ENCODE results near the gene CFAP100. TPM values are rescaled to one million over a fixed set of nuclear protein-coding genes. Genes with fewer than 3 reads are reported as not detected.

The CFAP100 gene
- total RNA-seq, 1 experiment from 2014 or later: not detected

DNA sequence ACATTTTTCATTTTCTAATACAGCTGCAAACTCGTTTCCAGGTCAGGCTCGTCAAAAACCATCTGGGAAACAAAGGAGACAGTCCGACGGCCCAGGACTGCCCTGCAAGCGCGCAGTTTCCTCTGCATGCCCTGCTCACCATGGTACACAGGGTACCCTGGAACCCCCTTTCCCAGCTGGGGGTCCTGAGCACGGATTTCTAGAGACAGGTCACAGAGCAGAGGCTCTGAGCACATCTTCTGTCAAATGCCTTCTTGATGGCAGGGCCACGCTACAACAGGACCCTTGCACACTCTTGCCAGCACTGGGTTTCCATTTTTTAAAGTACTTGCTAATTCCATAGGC is 72.9 kb downstream of the CFAP100 start:
- H3K4me3 ChIP-seq: no peak overlapping the region
- H3K27me3 ChIP-seq: no peaks in the 10 kb centered on the region
- H3K36me3 ChIP-seq: peaks cover 60% of the 10 kb centered on the region
- no peak for DNase-seq
- H3K4me1 ChIP-seq: peaks cover 13% of the 10 kb centered on the region
- H3K27ac ChIP-seq: no peak overlapping the region
- H3K9me3 ChIP-seq (replicated peaks): no peaks in the 10 kb centered on the region

DNA sequence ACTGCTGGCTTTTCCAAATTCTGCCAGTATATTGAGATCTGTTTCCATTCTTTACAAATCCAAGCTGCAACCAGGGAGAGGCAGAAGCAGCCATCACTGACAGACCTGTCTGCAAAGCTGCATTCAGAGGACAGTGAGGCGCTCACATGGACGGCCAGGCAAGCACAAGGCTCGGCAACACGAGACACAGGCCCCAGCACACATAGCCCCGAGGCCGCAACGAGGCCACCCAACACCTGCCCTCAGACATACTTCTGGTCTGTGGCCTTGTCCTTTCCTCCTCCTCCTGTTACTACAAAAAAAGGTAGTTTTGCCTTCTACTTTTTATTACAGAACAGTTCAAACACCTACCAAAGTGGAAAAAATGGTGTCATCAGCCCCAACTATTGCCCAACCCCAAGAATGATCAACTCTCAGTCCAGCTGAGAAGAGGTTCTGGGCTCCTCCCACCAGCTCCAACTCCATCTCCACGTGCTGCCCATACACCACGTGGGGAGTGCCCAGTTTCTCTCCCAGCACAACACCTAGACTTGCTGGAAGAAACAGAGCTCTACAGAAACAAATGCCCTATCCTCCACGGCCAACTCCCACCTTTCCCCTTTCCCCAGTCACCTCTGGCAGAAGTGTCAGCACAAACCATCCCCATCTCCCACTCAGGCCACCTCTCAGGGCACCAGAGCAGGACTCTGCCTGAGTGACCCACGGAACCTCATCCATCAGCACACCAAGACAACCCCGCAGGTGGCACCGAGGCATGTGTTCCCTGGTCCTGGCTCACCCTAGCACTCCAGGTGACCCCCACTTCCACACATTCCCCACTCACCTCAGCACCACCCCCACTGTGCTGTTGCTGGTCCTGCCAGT is 73.6 kb downstream of the CFAP100 start:
- Histone ChIP-seq H3K4me3 (no peak overlapping the region), H3K27ac (no peak overlapping the region), H3K9me3 (replicated peaks) (no peaks in the 10 kb centered on the region), H3K27me3 (no peaks in the 10 kb centered on the region), H3K4me1 (peaks cover 17% of the 10 kb centered on the region), H3K36me3 (peaks cover 58% of the 10 kb centered on the region)
- no peak for DNase-seq

DNA sequence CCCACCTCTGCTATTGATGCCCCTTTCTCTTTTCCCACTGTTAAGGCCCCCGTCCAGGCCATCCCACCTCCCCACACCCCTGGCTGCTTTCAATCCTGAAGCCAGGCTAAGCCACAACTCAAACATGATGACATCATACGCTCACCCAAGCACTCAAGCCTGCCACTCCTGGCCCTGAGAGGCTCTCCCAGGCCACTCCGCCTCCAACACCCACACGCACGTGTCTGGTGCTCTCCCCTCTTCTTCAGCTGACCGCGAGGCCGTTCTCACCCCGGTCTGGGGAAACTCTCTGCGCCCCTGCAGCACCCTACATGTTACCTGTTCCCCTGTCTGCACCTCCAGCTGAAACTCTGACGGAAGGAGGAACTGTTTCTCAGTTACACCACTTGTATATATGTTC is 74.8 kb downstream of the CFAP100 start:
- Histone ChIP-seq H3K36me3 (peaks cover 50% of the 10 kb centered on the region), H3K9me3 (replicated peaks) (no peaks in the 10 kb centered on the region)

DNA sequence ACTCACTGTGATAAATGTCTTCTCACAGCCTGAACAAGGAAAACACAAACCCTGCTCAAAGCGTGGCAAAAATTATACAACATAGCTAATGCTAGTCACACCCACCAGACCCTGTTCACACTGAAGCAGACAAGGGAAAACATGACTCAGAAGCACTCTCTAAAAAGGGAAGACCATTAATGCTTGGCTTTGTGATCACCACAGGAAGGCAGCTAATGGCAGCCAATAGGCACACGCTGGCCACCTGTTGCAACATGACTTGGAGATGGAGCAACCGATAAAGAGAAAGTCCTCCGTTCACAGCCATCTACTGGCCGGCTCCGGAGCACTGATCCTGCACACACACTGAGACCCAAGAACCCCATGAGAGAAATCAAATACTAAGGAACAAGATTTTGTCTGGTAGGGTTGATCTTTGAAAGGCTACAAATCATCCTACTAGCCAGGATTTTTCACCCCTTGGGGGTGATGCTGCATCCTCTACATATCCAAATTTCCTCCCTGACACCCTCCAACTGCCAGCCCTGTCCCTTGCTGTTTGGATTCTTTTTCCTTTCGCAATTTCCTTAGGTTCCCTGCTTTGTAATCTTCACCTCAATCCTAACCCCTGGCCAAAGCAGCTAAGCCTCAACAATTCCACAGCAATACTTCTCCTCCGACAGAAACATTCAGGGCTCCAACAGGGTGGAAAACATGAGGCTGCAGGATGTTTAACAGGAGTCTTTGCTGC is 77.7 kb downstream of the CFAP100 start:
- H3K9me3 ChIP-seq (replicated peaks): no peaks in the 10 kb centered on the region
- H3K4me1 ChIP-seq: peaks cover 20% of the 10 kb centered on the region
- DNase-seq: peak; percentile 59 to 75
- no peak overlapping the region for H3K4me3 ChIP-seq
- H3K27ac ChIP-seq: no peak overlapping the region
- H3K36me3 ChIP-seq: peaks cover 33% of the 10 kb centered on the region
- H3K27me3 ChIP-seq: no peaks in the 10 kb centered on the region

More for the DNA sequence above, 74.8 kb downstream of the CFAP100 start:
- H3K27me3 ChIP-seq: no peaks in the 10 kb centered on the region
- DNase-seq: no peak
- H3K27ac ChIP-seq: no peak overlapping the region
- H3K4me3 ChIP-seq: no peak overlapping the region
- peaks cover 20% of the 10 kb centered on the region for H3K4me1 ChIP-seq

DNA sequence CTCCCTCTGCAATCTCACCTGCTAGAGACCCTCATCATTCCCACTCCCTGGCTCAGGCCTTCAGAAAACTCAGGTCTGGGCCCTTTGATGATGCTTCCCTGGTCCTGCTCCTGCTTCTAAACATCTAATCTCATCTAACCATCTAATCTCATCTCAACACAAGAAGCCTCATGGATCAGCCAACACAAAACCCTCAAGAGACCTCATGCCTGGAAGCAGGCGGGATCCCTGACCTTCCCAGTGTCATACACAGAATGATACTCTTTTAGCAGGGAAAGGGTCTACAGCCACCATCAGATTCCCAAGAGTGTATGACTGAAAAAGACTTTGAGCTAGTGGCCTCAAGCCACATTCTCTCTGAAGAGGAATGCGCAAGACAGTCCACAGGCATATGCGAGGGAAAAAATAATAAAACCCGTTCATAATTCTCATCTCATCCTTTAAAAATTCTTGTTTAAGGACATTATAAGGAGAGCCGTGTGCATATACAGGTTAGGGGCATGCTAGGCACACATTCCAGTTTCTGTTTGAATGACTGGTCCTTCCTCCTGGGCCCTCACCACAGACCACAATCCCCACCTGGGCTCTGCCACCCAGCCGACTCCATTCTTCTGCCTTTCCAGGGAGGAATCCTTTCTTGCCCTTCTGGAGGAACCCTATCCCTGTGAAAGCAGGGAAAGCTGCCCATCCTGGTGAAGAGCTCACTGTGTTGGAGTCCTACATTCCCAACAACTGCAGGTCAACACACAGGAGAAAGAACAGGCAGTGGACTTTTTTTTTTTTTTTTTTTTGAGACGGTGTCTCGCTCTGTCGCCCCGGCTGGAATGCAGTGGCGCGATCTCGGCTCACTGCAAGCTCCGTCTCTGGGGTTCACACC is 78.8 kb downstream of the CFAP100 start:
- H3K9me3 ChIP-seq (replicated peaks): no peaks in the 10 kb centered on the region
- peaks cover 20% of the 10 kb centered on the region for H3K4me1 ChIP-seq
- H3K4me3 ChIP-seq: no peak overlapping the region
- peaks cover 29% of the 10 kb centered on the region for H3K36me3 ChIP-seq
- no peaks in the 10 kb centered on the region for H3K27me3 ChIP-seq
- no peak for DNase-seq
- H3K27ac ChIP-seq: no peak overlapping the region

- Histone ChIP-seq H3K27ac (no peak overlapping the region), H3K36me3 (peaks cover 17% of the 10 kb centered on the region), H3K9me3 (replicated peaks) (no peaks in the 10 kb centered on the region), H3K4me3 (peak overlapping the region; percentile 79), H3K4me1 (peaks cover 20% of the 10 kb centered on the region), H3K27me3 (no peaks in the 10 kb centered on the region)
- DNase-seq: peak; percentile 30 to 33
These were observed 80.0 kb downstream of the CFAP100 start for GRCh38 chr3:126474498-126475412.

- peaks cover 20% of the 10 kb centered on the region for H3K4me1 ChIP-seq
- DNase-seq: peak; percentile 88 to 92
- no peaks in the 10 kb centered on the region for H3K9me3 ChIP-seq (replicated peaks)
- H3K4me3 ChIP-seq: peak within 1 kb of the TSS; percentile 79
- H3K27me3 ChIP-seq: no peaks in the 10 kb centered on the region
- H3K36me3 ChIP-seq: peaks cover 9% of the 10 kb centered on the region
- H3K27ac ChIP-seq: no peak within 1 kb of the TSS
These were observed 80.9 kb downstream of the CFAP100 start, which contains the start of gene ZXDC for GRCh38 chr3:126475413-126476114. Gene ZXDC (minus strand): TSS chr3:126475891. CDS start chr3:126475865, 26 bp downstream.

GRCh38 chr3:126476166-126477060 is 81.7 kb downstream of the CFAP100 start:
- peak overlapping the region; percentile 52 for H3K4me3 ChIP-seq
- H3K4me1 ChIP-seq: peaks cover 20% of the 10 kb centered on the region
- H3K9me3 ChIP-seq (replicated peaks): no peaks in the 10 kb centered on the region
- peak; percentile 21 to 34 for DNase-seq
- no peak overlapping the region for H3K27ac ChIP-seq
- 0 out of 2 replicates have a peak, but pooled peaks cover under 1% of the 10 kb centered on the region for H3K36me3 ChIP-seq
- no peaks in the 10 kb centered on the region for H3K27me3 ChIP-seq

- Histone ChIP-seq H3K4me1 (peaks cover 19% of the 10 kb centered on the region), H3K4me3 (no peak overlapping the region), H3K36me3 (no peaks in the 10 kb centered on the region), H3K27ac (no peak overlapping the region), H3K27me3 (no peaks in the 10 kb centered on the region), H3K9me3 (replicated peaks) (no peaks in the 10 kb centered on the region)
- no peak for DNase-seq
These were observed 82.3 kb downstream of the CFAP100 start for GRCh38 chr3:126477061-126477380.

DNA sequence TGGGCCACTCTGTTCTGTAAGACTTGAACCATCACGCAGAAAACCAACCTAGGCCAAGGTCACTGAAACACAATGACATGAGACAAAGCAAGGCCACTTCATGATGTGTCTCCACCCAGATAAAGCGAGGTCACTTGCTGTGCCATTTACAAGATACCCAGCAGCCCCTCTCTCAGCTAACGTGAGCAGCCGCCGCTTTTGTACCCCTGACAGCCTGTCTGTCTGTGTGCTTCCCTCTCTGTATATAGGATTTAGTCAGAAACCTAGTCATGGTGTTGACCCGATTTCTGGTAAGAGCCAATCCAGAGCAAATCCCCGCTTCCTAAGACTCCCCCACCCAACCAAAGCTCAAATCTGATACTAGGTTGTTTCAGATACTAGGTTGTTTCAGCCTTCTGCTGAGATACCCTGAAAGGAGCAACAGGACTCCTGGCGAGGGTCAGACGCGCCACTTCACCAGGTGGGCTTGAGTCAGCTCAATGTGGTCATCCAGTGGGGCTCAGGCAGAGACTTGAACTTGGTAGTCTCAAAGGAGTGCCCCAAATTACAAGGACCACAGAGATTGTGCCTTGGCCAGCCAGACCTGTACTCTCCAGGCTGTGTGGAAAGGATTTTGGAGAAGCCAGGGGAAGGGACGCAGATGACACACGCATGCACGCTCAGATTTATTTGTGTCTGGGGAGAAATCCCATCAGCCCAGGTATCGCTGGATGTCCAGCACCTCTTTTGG is 84.0 kb downstream of the CFAP100 start:
- no peak overlapping the region for H3K4me3 ChIP-seq
- no peaks in the 10 kb centered on the region for H3K36me3 ChIP-seq
- no peak for DNase-seq
- no peaks in the 10 kb centered on the region for H3K9me3 ChIP-seq (replicated peaks)
- no peaks in the 10 kb centered on the region for H3K27me3 ChIP-seq
- peaks cover 10% of the 10 kb centered on the region for H3K4me1 ChIP-seq
- no peak overlapping the region for H3K27ac ChIP-seq

GRCh38 chr3:126479642-126480041 is 84.9 kb downstream of the CFAP100 start:
- Histone ChIP-seq H3K4me3 (no peak overlapping the region), H3K4me1 (peaks cover 6% of the 10 kb centered on the region), H3K36me3 (no peaks in the 10 kb centered on the region), H3K9me3 (replicated peaks) (no peaks in the 10 kb centered on the region), H3K27me3 (no peaks in the 10 kb centered on the region), H3K27ac (no peak overlapping the region)
- no peak for DNase-seq

DNA sequence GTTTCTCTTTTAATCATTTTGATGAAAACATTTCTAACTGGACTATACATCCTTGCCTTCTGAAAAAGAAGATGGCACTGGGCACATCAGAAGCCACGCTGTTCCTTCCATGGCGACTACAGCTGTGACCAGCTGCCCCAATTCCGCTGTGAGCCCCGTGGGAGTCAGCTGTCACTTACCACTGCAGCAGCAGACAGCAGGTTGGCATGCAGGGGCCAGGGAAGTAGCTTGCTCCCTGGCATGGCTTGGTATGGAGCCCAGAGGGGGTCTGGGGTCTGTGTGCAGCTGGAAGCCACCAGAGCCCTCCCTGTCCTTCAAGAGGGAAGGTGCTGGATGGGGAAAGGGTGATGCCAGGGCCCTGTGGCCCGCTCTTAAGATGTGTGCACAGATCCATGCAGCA is 85.5 kb downstream of the CFAP100 start:
- peaks cover 6% of the 10 kb centered on the region for H3K4me1 ChIP-seq
- no peaks in the 10 kb centered on the region for H3K36me3 ChIP-seq
- no peaks in the 10 kb centered on the region for H3K9me3 ChIP-seq (replicated peaks)
- no peak overlapping the region for H3K27ac ChIP-seq
- no peak for DNase-seq
- H3K4me3 ChIP-seq: no peak overlapping the region
- no peaks in the 10 kb centered on the region for H3K27me3 ChIP-seq
